Hepatocyte (in vitro differentiated cells): ENCODE measurements around the gene KCNIP3. TPM values are rescaled to one million over a fixed set of nuclear protein-coding genes. Genes with fewer than 3 reads are reported as not detected.

Experiments used
- DNase-seq: peaks from one replicate; pipeline ENCODE4 v3.0.0-alpha.2; 2016; ENCODE audit warnings: low spot score
- H2AFZ ChIP-seq: fragments of 200-600 bp; sonication (generic); 2 replicates; pipeline ENCODE4 v1.6.0; 2016; ENCODE audit warnings: antibody characterized with exemption, mild to moderate bottlenecking
- H3K27ac ChIP-seq: fragments of 200-600 bp; sonication (generic); 2 replicates; pipeline ENCODE4 v1.5.1; 2016; ENCODE audit warnings: mild to moderate bottlenecking
- H3K27me3 ChIP-seq: fragments of 200-600 bp; sonication (generic); 2 replicates; pipeline ENCODE4 v1.6.1; 2016
- H3K36me3 ChIP-seq: fragments of 200-600 bp; sonication (generic); replicated peaks from 2 replicates; pipeline ENCODE4 v1.5.1; 2016; ENCODE audit warnings: low read depth; ENCODE audit not compliant: insufficient read depth
- H3K4me1 ChIP-seq: fragments of 200-600 bp; sonication (generic); 2 replicates; pipeline ENCODE4 v1.5.1; 2016; ENCODE audit warnings: mild to moderate bottlenecking, moderate library complexity; ENCODE audit not compliant: insufficient read depth
- H3K4me2 ChIP-seq: fragments of 200-600 bp; sonication (generic); 2 replicates; pipeline ENCODE4 v1.6.0; 2016
- H3K4me3 ChIP-seq: fragments of 200-600 bp; sonication (generic); 2 replicates; pipeline ENCODE4 v1.5.1; 2016; ENCODE audit warnings: mild to moderate bottlenecking
- H3K79me2 ChIP-seq: fragments of 200-600 bp; sonication (generic); 2 replicates; pipeline ENCODE4 v1.6.0; 2017; ENCODE audit warnings: mild to moderate bottlenecking
- H3K9me2 ChIP-seq: fragments of 200-600 bp; sonication (generic); replicated peaks from 2 replicates; pipeline ENCODE4 v1.6.0; 2017; ENCODE audit warnings: mild to moderate bottlenecking; ENCODE audit not compliant: insufficient read depth
- H3K9me3 ChIP-seq: fragments of 200-600 bp; sonication (generic); 2 replicates; pipeline ENCODE4 v1.5.1; 2016; ENCODE audit warnings: low read depth, mild to moderate bottlenecking
- H4K20me1 ChIP-seq: fragments of 200-600 bp; sonication (generic); 2 replicates; pipeline ENCODE4 v1.6.0; 2016; ENCODE audit warnings: mild to moderate bottlenecking; ENCODE audit not compliant: insufficient read depth, poor library complexity, severe bottlenecking
- EZH2 ChIP-seq: fragments of 200-600 bp; sonication (generic); IDR thresholded peaks from 2 replicates; pipeline ENCODE4 v1.6.1; 2016; ENCODE audit warnings: antibody characterized with exemption, mild to moderate bottlenecking, borderline replicate concordance
- EZH2phosphoT487 ChIP-seq: fragments of 200-600 bp; sonication (generic); IDR thresholded peaks from one replicate; pipeline ENCODE4 v1.6.1; 2018; ENCODE audit warnings: antibody characterized with exemption, mild to moderate bottlenecking, low read depth, moderate library complexity; ENCODE audit not compliant: unreplicated experiment, severe bottlenecking
- WGBS: methylation state at CpG from one replicate; pipeline ENCODE4 v1.1.6; 2016; ENCODE audit warnings: low lambda C conversion rate; ENCODE audit errors: missing lambda C conversion rate; 5-methylcytosine and 5-hydroxymethylcytosine counted together
- polyA plus RNA-seq: library from polyadenylated mRNA; unstranded; fragments of >200 nt; fragmentation: Nextera tagmentation; extraction: Ambion mirVana; gene quantifications from 2 replicates; pipeline ENCODE4 v1.2.1, GENCODE V29; 2016
- total RNA-seq: library from RNA; depleted of rRNA; stranded (reverse); fragments of >200 nt; gene quantifications from 2 replicates; pipeline ENCODE4 v1.2.3, GENCODE V29; 2014
- TF ChIP-seq, protein P1 (sequence below): fragments of 200-600 bp; sonication (generic); IDR thresholded peaks from 2 replicates; pipeline ENCODE4 v1.5.1; 2016; ENCODE audit warnings: antibody characterized with exemption, mild to moderate bottlenecking; ENCODE audit not compliant: poor library complexity

KCNIP3 gene
- total and polyA plus RNA-seq, 2 experiments from 2014 or later, result 6.1 to 6.5 TPM

DNA sequence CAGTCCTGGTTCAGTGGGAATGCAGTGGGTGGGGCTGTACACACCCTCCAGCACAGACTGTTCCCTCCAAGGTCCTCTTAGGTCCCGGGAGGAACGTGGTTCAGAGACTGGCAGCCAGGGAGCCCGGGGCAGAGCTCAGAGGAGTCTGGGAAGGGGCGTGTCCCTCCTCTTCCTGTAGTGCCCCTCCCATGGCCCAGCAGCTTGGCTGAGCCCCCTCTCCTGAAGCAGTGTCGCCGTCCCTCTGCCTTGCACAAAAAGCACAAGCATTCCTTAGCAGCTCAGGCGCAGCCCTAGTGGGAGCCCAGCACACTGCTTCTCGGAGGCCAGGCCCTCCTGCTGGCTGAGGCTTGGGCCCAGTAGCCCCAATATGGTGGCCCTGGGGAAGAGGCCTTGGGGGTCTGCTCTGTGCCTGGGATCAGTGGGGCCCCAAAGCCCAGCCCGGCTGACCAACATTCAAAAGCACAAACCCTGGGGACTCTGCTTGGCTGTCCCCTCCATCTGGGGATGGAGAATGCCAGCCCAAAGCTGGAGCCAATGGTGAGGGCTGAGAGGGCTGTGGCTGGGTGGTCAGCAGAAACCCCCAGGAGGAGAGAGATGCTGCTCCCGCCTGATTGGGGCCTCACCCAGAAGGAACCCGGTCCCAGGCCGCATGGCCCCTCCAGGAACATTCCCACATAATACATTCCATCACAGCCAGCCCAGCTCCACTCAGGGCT, 87.9 kb downstream of the KCNIP3 start:
- no peak overlapping the region for H3K4me2 ChIP-seq
- no peaks in the 10 kb centered on the region for H3K79me2 ChIP-seq
- 78% methylated on average over 11 of the region's 12 CpGs for WGBS
- H3K27ac ChIP-seq, result no peak overlapping the region
- no peaks in the 10 kb centered on the region for H3K4me1 ChIP-seq
- no peak overlapping the region for H2AFZ ChIP-seq
- peak; percentile 19 for DNase-seq
- no peaks in the 10 kb centered on the region for H3K9me3 ChIP-seq
- H3K9me2 ChIP-seq, result no peaks in the 10 kb centered on the region
- H3K27me3 ChIP-seq, result no peaks in the 10 kb centered on the region
- H3K36me3 ChIP-seq, result no peaks in the 10 kb centered on the region
- H3K4me3 ChIP-seq, result no peak overlapping the region
- no peaks in the 10 kb centered on the region for H4K20me1 ChIP-seq
- TF ChIP-seq EZH2phosphoT487, result no peak
- TF ChIP-seq, protein P1, sequence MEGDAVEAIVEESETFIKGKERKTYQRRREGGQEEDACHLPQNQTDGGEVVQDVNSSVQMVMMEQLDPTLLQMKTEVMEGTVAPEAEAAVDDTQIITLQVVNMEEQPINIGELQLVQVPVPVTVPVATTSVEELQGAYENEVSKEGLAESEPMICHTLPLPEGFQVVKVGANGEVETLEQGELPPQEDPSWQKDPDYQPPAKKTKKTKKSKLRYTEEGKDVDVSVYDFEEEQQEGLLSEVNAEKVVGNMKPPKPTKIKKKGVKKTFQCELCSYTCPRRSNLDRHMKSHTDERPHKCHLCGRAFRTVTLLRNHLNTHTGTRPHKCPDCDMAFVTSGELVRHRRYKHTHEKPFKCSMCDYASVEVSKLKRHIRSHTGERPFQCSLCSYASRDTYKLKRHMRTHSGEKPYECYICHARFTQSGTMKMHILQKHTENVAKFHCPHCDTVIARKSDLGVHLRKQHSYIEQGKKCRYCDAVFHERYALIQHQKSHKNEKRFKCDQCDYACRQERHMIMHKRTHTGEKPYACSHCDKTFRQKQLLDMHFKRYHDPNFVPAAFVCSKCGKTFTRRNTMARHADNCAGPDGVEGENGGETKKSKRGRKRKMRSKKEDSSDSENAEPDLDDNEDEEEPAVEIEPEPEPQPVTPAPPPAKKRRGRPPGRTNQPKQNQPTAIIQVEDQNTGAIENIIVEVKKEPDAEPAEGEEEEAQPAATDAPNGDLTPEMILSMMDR, result no peak
- TF ChIP-seq EZH2, result no peak

DNA sequence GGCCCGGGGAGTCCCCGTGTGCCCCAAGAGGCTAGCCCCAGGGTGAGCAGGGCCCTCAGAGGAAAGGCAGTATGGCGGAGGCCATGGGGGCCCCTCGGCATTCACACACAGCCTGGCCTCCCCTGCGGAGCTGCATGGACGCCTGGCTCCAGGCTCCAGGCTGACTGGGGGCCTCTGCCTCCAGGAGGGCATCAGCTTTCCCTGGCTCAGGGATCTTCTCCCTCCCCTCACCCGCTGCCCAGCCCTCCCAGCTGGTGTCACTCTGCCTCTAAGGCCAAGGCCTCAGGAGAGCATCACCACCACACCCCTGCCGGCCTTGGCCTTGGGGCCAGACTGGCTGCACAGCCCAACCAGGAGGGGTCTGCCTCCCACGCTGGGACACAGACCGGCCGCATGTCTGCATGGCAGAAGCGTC, 88.4 kb downstream of the KCNIP3 start:
- Histone ChIP-seq H3K4me2 (no peak overlapping the region), H3K27me3 (no peaks in the 10 kb centered on the region), H3K4me3 (no peak overlapping the region), H4K20me1 (no peaks in the 10 kb centered on the region), H3K9me2 (no peaks in the 10 kb centered on the region), H3K79me2 (no peaks in the 10 kb centered on the region), H3K4me1 (no peaks in the 10 kb centered on the region), H2AFZ (no peak overlapping the region), H3K9me3 (no peaks in the 10 kb centered on the region), H3K27ac (no peak overlapping the region), H3K36me3 (no peaks in the 10 kb centered on the region)
- TF ChIP-seq, protein P1, result no peak
- TF ChIP-seq EZH2phosphoT487 (no peak), EZH2 (no peak)
- DNase-seq, result no peak
- 91% methylated on average over 11 of the region's 12 CpGs for WGBS

DNA sequence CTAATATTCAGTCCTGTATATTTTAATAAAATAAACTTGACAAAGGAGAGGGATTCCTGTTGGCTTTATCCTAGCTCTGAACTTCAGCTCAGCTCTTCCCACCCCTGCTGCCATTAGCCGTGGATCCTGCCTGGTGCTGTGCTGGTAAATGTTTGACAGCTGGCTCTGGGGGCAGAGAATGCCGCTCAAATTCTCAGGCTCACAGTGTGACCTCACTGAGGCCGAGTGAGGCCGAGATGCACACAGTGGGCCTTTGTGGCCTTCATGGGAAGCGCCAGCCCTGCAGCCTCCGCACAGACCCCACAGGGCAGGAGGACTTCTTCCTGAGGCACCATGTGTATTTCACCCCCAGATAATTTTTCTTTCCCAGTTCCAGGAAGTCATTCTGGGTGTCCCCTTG, 88.9 kb downstream of the KCNIP3 start:
- DNase-seq, result no peak
- Histone ChIP-seq H3K4me3 (no peak overlapping the region), H2AFZ (no peak overlapping the region), H3K4me1 (no peaks in the 10 kb centered on the region), H3K79me2 (no peaks in the 10 kb centered on the region), H4K20me1 (no peaks in the 10 kb centered on the region), H3K27ac (no peak overlapping the region), H3K9me2 (no peaks in the 10 kb centered on the region), H3K36me3 (no peaks in the 10 kb centered on the region), H3K4me2 (no peak overlapping the region), H3K9me3 (no peaks in the 10 kb centered on the region), H3K27me3 (no peaks in the 10 kb centered on the region)
- TF ChIP-seq, protein P1, result no peak
- TF ChIP-seq EZH2 (no peak), EZH2phosphoT487 (no peak)
- 86% methylated on average over 6 of the region's 6 CpGs for WGBS
